HEK293T (cell line): ENCODE data around the gene SYNPR.

Experiments
- ARNT ChIP-seq: fragments of 450-650 bp; IDR thresholded peaks from 2 replicates; pipeline ENCODE4 v1.6.1; 2017; ENCODE audit warnings: mild to moderate bottlenecking
- BHLHE40 ChIP-seq: fragments of 450-650 bp; IDR thresholded peaks from 2 replicates; pipeline ENCODE4 v1.6.1; 2016; ENCODE audit warnings: mild to moderate bottlenecking, moderate library complexity, borderline replicate concordance
- ELF4 ChIP-seq: fragments of 450-650 bp; IDR thresholded peaks from 2 replicates; pipeline ENCODE4 v1.6.1; 2017; ENCODE audit warnings: antibody characterized with exemption
- FOXA1 ChIP-seq: fragments of 450-650 bp; IDR thresholded peaks from 2 replicates; pipeline ENCODE4 v1.6.1; 2016; ENCODE audit warnings: mild to moderate bottlenecking
- FOXK2 ChIP-seq: fragments of 450-650 bp; IDR thresholded peaks from 2 replicates; pipeline ENCODE4 v1.6.1; 2016; ENCODE audit warnings: mild to moderate bottlenecking
- FOXM1 ChIP-seq: fragments of 450-650 bp; IDR thresholded peaks from 2 replicates; pipeline ENCODE4 v1.6.1; 2017; ENCODE audit warnings: mild to moderate bottlenecking, borderline replicate concordance
- LEF1 ChIP-seq: fragments of 450-650 bp; IDR thresholded peaks from 2 replicates; pipeline ENCODE4 v1.6.1; 2017; ENCODE audit warnings: mild to moderate bottlenecking, borderline replicate concordance
- SP1 ChIP-seq: fragments of 450-650 bp; IDR thresholded peaks from 2 replicates; pipeline ENCODE4 v1.6.1; 2017
- TF ChIP-seq, protein P1 (sequence below): fragments of 450-650 bp; IDR thresholded peaks from 2 replicates; pipeline ENCODE4 v1.6.1; 2016

DNA sequence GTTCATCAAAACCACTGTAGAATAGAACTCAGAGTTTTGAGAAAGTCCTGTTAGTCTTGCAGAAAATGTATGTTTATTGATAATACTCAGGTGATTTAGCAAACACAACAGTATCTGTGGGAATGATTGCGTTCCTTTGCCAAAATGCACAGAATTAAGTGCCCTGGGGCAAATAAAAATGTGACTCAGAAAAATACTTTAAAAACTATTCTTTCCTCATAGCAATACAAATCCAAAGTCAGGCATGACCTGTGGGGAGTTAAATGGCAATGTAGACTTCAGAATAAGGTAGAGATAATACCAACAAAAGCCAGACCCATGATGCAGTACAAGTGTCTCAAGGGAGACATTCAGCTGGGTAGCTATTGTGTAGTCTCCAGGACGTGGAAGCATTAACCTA lies 302.0 kb downstream of the SYNPR start:
- TF ChIP-seq BHLHE40 (no peak), FOXA1 (no peak), ARNT (no peak), ELF4 (no peak), FOXM1 (no peak), LEF1 (no peak), SP1 (no peak), FOXK2 (no peak)
- TF ChIP-seq, protein P1, sequence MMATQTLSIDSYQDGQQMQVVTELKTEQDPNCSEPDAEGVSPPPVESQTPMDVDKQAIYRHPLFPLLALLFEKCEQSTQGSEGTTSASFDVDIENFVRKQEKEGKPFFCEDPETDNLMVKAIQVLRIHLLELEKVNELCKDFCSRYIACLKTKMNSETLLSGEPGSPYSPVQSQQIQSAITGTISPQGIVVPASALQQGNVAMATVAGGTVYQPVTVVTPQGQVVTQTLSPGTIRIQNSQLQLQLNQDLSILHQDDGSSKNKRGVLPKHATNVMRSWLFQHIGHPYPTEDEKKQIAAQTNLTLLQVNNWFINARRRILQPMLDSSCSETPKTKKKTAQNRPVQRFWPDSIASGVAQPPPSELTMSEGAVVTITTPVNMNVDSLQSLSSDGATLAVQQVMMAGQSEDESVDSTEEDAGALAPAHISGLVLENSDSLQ, result no peak
